AG04450 (cell line): ENCODE results near the gene IST1. TPM values are rescaled to one million over a fixed set of nuclear protein-coding genes. Genes with fewer than 3 reads are reported as not detected.

ENCODE experiments used
- CTCF ChIA-PET: fragments of 300-600, 350-600 bp; formaldehyde crosslinking; extraction: SDS; loops from one replicate; lab custom pipeline; 2022; ENCODE audit warnings: antibody characterized with exemption, inconsistent platforms; lab: Charles Lee
- POLR2A ChIA-PET: fragments of 350-600 bp; formaldehyde crosslinking; extraction: SDS; loops from one replicate; lab custom pipeline; 2021; ENCODE audit warnings: antibody characterized with exemption, inconsistent platforms; lab: Yijun Ruan, JAX
- DNase-seq: peaks from one replicate; pipeline ENCODE4 v3.0.0-alpha.2; 2011; ENCODE audit warnings: low read depth, low spot score
- H3K27ac ChIP-seq: one replicate; pipeline ENCODE4 v1.5.1; 2012; ENCODE audit warnings: low read depth, low read length, control low read depth
- H3K27me3 ChIP-seq: one replicate; pipeline ENCODE4 v1.6.0; 2012; ENCODE audit warnings: low read length; ENCODE audit not compliant: control insufficient read depth, insufficient read depth
- H3K4me3 ChIP-seq: 2 replicates; pipeline ENCODE4 v1.5.1; 2011; ENCODE audit warnings: mild to moderate bottlenecking, low read depth, low read length, control low read depth
- H3K9me3 ChIP-seq: 2 replicates; pipeline ENCODE4 v1.5.1; 2012; ENCODE audit warnings: low read length; ENCODE audit not compliant: control insufficient read depth, insufficient read depth
- CTCF ChIP-seq: IDR thresholded peaks from 2 replicates; pipeline ENCODE4 v1.5.1; 2011; ENCODE audit warnings: low read depth, low read length, control low read depth, inconsistent platforms
- polyA plus RNA-seq: library from polyadenylated mRNA; depleted of rRNA; stranded (reverse); fragments of >200 nt; gene quantifications from 2 replicates; pipeline ENCODE4 v1.2.3, GENCODE V29; 2011

IST1 gene
- polyA plus RNA-seq, 1 experiment, result 260 TPM

- CTCF ChIA-PET, result no interaction called here
- no peak for TF ChIP-seq CTCF
- Histone ChIP-seq H3K27me3 (no peaks in the 10 kb centered on the region), H3K4me3 (no peak overlapping the region), H3K9me3 (no peaks in the 10 kb centered on the region; the same call in 1 of the 2 replicates), H3K27ac (no peak overlapping the region)
- no peak for DNase-seq
- POLR2A ChIA-PET, result no interaction called here
These were observed 46.7 kb upstream of the IST1 start for GRCh38 chr16:71848622-71849021.

DNA sequence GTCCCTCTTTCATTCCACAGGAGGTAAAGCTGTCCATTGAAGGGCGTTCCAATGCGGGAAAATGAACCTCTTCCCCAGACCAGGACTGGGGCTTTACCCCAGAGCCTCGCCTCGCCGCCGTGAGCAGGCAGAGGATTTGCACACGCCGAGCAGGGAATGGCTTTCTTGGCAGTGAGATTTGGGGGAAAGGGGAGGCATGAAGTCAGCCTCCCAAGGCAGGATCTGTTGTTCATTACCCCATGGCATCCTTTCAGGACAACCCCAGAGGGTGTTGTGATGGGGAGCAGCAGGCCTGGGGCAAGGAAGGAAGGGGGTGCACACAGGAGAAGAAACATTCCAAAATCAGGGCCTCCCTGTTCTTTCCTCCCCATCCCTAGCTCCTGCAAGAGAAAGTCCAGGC is 43.6 kb upstream of the IST1 start:
- Histone ChIP-seq H3K4me3 (no peak overlapping the region), H3K27me3 (no peaks in the 10 kb centered on the region), H3K9me3 (no peaks in the 10 kb centered on the region), H3K27ac (no peak overlapping the region)
- TF ChIP-seq CTCF, result no peak
- no peak for DNase-seq
- POLR2A ChIA-PET, result no interaction called here
- CTCF ChIA-PET, result interaction anchor here (4.5 kb wide), 1 partner anchor 31 kb away, joined by 15 read pairs; the partner anchor contains the start of gene ZNF821

- Histone ChIP-seq H3K27me3 (no peaks in the 10 kb centered on the region), H3K4me3 (no peak overlapping the region), H3K27ac (no peak overlapping the region), H3K9me3 (no peaks in the 10 kb centered on the region)
- ChIA-PET CTCF (interaction anchor here (4.5 kb wide), 1 partner anchor 31 kb away, joined by 15 read pairs; the partner anchor contains the start of gene ZNF821), POLR2A (no interaction called here)
- TF ChIP-seq CTCF, result no peak
- no peak for DNase-seq
These were observed 43.2 kb upstream of the IST1 start for GRCh38 chr16:71852158-71852557.

DNA sequence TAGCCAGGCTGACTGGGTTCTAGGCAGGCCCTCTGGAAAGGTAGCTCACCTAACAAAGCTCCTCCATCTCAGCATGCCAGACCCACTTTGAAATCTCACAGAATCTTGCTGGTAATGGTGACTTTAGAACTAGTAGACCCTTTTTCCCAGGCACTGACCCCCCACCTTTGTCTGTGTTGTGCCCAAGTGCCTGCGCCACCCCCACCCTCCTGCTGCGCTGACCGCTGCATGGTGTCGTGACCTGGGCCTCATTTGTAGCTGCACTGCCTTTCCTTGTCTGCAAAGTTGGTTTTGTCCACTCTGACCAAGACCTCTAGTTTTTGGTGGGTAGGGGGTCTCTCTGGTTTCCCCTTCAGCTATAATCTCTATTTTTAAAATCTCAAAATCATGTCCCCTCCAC is 42.8 kb upstream of the IST1 start:
- no peak overlapping the region for H3K27ac ChIP-seq
- ChIA-PET POLR2A (no interaction called here), CTCF (interaction anchor here (4.5 kb wide), 1 partner anchor 30 kb away, joined by 15 read pairs; the partner anchor contains the start of gene ZNF821)
- no peak for DNase-seq
- H3K9me3 ChIP-seq, result no peaks in the 10 kb centered on the region
- H3K4me3 ChIP-seq, result no peak overlapping the region
- H3K27me3 ChIP-seq, result no peaks in the 10 kb centered on the region
- no peak for TF ChIP-seq CTCF

DNA sequence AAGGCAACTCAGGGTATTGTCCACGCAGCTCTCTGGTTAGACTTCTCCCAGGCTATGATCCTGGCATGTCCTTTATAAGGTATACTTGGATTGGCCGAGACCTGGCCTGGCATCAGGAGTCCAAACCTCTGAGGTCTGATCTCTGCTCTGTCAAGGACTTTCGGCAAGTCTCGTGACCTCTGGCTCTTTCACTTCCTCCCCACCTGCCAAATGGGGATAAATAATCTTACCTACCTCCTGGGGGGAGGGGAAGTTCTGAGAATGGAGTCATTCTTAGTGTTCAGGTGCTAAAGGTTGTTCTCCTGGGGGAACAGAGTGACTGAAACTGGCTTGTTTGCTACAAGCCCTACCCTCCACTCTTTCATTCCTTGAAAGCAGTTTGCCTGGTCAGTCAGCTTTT is 41.9 kb upstream of the IST1 start:
- no peaks in the 10 kb centered on the region for H3K9me3 ChIP-seq
- ChIA-PET CTCF (interaction anchor here (0.6 to 4.5 kb wide), 2 partner anchors 29 to 113 kb away, joined by 4 to 15 read pairs; partner anchors contain the start of gene ZNF821), POLR2A (no interaction called here)
- no peak overlapping the region for H3K27ac ChIP-seq
- H3K27me3 ChIP-seq, result no peaks in the 10 kb centered on the region
- H3K4me3 ChIP-seq, result no peak overlapping the region
- TF ChIP-seq CTCF, result no peak
- DNase-seq, result no peak
